ENCODE measurements around the gene TOMM70.
"Not testable (repeated sequence)": the region's sequence is repeated elsewhere in the genome, so short reads cannot be mapped to it uniquely, and the experiment has no call there.

The TOMM70 gene

GRCh38 chr3:100334488-100335351, 66.2 kb downstream of the TOMM70 start, which contains the start of gene NIT2:
TSS of gene NIT2 (plus strand) at chr3:100334757. CDS start at chr3:100334792, 35 bp downstream.
- Histone ChIP-seq H3K9me3 (ENCODE audit: insufficient read depth, low read depth, low read length) (no peaks in the 10 kb centered on the region), H3K36me3 (ENCODE audit: insufficient read depth, low read depth, low read length) (peaks cover 4% of the 10 kb centered on the region), H3K4me3 (ENCODE audit: low read length) (peak within 1 kb of the TSS; percentile 86), H3K27me3 (ENCODE audit: insufficient read depth, low read length) (peaks cover 17% of the 10 kb centered on the region), H3K9ac (ENCODE audit: low read depth, low read length) (peak within 1 kb of the TSS; percentile 84; the same call in 1 of the 2 replicates), H3K4me1 (ENCODE audit: insufficient read depth, low read length) (peaks cover 2% of the 10 kb centered on the region; the same call in 1 of the 2 replicates), H3K27ac (ENCODE audit: low read length) (no peak within 1 kb of the TSS)

GRCh38 chr3:100333970-100334487, 66.9 kb downstream of the TOMM70 start:
- H3K36me3 ChIP-seq (ENCODE audit: insufficient read depth, low read depth, low read length), result no peaks in the 10 kb centered on the region
- H3K4me1 ChIP-seq (ENCODE audit: insufficient read depth, low read length), result peaks cover 2% of the 10 kb centered on the region; the same call in 1 of the 2 replicates
- H3K9me3 ChIP-seq (ENCODE audit: insufficient read depth, low read depth, low read length), result no peaks in the 10 kb centered on the region
- H3K4me3 ChIP-seq (ENCODE audit: low read length), result peak overlapping the region; percentile 86
- peak overlapping the region; percentile 84; the same call in 1 of the 2 replicates for H3K9ac ChIP-seq (ENCODE audit: low read depth, low read length)
- H3K27me3 ChIP-seq (ENCODE audit: insufficient read depth, low read length), result peaks cover 17% of the 10 kb centered on the region
- H3K27ac ChIP-seq (ENCODE audit: low read length), result no peak overlapping the region

- Histone ChIP-seq H3K27me3 (ENCODE audit: insufficient read depth, low read length) (peaks cover 17% of the 10 kb centered on the region), H3K4me1 (ENCODE audit: insufficient read depth, low read length) (peaks cover 2% of the 10 kb centered on the region; the same call in 1 of the 2 replicates), H3K36me3 (ENCODE audit: insufficient read depth, low read depth, low read length) (no peaks in the 10 kb centered on the region), H3K9me3 (ENCODE audit: insufficient read depth, low read depth, low read length) (no peaks in the 10 kb centered on the region), H3K9ac (ENCODE audit: low read depth, low read length) (no peak overlapping the region), H3K27ac (ENCODE audit: low read length) (no peak overlapping the region), H3K4me3 (ENCODE audit: low read length) (no peak overlapping the region)
Measured at GRCh38 chr3:100333051-100333450, 67.8 kb downstream of the TOMM70 start.

DNA sequence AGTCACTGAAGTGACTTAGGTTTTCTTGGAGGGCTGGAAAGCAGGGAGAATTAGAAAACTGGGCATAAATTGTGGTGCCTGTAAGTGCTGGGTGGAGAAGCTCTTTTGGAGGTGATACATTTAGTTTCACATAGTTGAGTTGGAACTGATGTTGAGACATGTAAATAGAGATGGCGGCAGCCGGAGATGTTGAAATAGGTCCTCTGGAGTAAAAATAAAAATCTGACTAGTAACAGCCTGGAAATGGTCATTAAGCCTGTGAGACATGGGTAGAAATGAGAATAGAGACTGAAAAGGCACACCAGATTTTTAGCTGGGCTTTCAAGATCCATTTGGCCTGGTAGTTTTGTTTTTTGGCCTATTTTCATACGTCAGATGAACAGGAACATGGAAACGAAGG, 69.2 kb downstream of the TOMM70 start:
- Histone ChIP-seq H3K27ac (ENCODE audit: low read length) (no peak overlapping the region), H3K9me3 (ENCODE audit: insufficient read depth, low read depth, low read length) (peaks cover 7% of the 10 kb centered on the region; the same call in 1 of the 2 replicates), H3K4me3 (ENCODE audit: low read length) (no peak overlapping the region), H3K27me3 (ENCODE audit: insufficient read depth, low read length) (peaks cover 17% of the 10 kb centered on the region), H3K4me1 (ENCODE audit: insufficient read depth, low read length) (peaks cover 2% of the 10 kb centered on the region; the same call in 1 of the 2 replicates), H3K36me3 (ENCODE audit: insufficient read depth, low read depth, low read length) (no peaks in the 10 kb centered on the region), H3K9ac (ENCODE audit: low read depth, low read length) (no peak overlapping the region)

DNA sequence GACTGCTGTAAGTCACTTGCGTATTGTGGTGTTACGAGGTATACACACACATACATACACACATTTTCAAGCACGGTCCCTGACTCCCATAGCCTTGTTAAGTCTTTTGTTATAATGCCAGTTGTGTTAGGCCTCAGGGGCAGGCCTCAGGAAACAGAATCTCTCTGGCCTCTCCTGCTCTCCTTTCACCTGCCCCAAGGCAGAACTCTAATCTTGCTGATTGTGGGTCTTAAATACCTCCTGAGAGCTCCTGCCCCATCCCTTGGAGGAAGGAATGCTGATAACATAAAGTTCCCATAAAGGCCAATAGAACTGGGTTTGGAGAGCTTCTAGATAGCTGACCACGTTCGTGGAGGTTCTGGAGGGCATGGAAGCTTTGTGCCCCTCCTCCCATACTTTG, 70.2 kb downstream of the TOMM70 start:
- H3K4me1 ChIP-seq (ENCODE audit: insufficient read depth, low read length), result peaks cover 2% of the 10 kb centered on the region; the same call in 1 of the 2 replicates
- no peak overlapping the region for H3K9ac ChIP-seq (ENCODE audit: low read depth, low read length)
- peaks cover 4% of the 10 kb centered on the region; the same call in 1 of the 2 replicates for H3K36me3 ChIP-seq (ENCODE audit: insufficient read depth, low read depth, low read length)
- H3K27ac ChIP-seq (ENCODE audit: low read length), result no peak overlapping the region
- peaks cover 9% of the 10 kb centered on the region; the same call in 1 of the 2 replicates for H3K9me3 ChIP-seq (ENCODE audit: insufficient read depth, low read depth, low read length)
- peaks cover 17% of the 10 kb centered on the region for H3K27me3 ChIP-seq (ENCODE audit: insufficient read depth, low read length)
- no peak overlapping the region for H3K4me3 ChIP-seq (ENCODE audit: low read length)

DNA sequence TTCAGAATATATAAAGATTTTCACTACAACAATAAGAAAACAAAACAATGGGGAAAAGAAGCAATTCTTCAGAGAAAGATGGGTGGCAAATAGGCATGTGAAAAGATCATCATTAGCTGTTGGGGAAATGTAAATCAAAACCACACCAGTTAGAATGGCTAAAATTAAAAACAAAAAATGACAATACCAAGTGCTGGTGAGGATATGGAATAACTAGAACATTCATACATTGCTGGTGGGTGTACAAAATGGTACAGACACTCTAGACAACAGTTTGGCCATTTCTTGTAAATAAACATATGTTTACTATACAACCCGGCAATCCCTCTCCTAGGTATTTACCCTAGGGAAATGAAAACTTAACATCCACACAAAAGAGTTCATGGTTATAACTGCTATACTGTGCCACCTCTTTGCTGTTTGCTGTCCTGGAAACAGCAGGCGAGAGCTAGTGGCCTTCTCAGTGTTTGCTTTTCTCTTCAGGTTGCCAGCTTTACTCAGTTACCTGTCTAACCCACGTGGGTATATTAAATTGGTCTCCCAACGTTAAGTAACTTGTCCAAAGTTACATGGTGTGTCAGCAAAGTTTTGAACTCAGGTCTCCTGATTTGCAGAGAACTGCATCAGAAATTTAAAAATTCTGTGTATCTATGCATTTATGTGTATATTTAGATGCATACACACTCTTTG, 70.9 kb downstream of the TOMM70 start:
- H3K9me3 ChIP-seq (ENCODE audit: insufficient read depth, low read depth, low read length), result peaks cover 9% of the 10 kb centered on the region; the same call in 1 of the 2 replicates
- H3K4me1 ChIP-seq (ENCODE audit: insufficient read depth, low read length), result no peaks in the 10 kb centered on the region
- H3K4me3 ChIP-seq (ENCODE audit: low read length), result no peak overlapping the region
- H3K9ac ChIP-seq (ENCODE audit: low read depth, low read length), result no peak overlapping the region
- H3K27me3 ChIP-seq (ENCODE audit: insufficient read depth, low read length), result peaks cover 12% of the 10 kb centered on the region
- H3K27ac ChIP-seq (ENCODE audit: low read length), result no peak overlapping the region
- H3K36me3 ChIP-seq (ENCODE audit: insufficient read depth, low read depth, low read length), result peaks cover 10% of the 10 kb centered on the region; the same call in 1 of the 2 replicates

DNA sequence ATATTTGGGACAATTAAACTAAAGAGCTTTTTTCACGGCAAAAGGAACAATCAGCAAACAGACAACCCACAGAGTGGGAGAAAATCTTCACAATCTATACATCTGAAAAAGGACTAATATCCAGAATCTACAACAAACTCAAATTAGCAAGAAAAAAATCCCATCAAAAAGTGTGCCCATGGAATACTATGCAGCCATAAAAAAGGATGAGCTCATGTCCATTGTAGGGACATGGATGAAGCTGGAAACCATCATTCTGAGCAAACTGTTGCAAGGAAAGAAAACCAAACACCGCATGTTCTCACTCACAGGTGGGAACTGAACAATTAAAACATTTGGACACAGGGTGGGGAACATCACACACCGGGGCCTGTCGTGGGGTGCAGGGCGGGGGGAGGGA, 73.5 kb downstream of the TOMM70 start:
- not testable (repeated sequence) for H3K9me3 ChIP-seq (ENCODE audit: insufficient read depth, low read depth, low read length); H3K9ac ChIP-seq (ENCODE audit: low read depth, low read length); H3K4me1 ChIP-seq (ENCODE audit: insufficient read depth, low read length); H3K27ac ChIP-seq (ENCODE audit: low read length); H3K4me3 ChIP-seq (ENCODE audit: low read length); H3K27me3 ChIP-seq (ENCODE audit: insufficient read depth, low read length)
- peaks cover 15% of the 10 kb centered on the region; the same call in 1 of the 2 replicates for H3K36me3 ChIP-seq (ENCODE audit: insufficient read depth, low read depth, low read length)

- Histone ChIP-seq H3K36me3 (ENCODE audit: insufficient read depth, low read depth, low read length) (peaks cover 21% of the 10 kb centered on the region; the same call in 1 of the 2 replicates), H3K27me3 (ENCODE audit: insufficient read depth, low read length) (no peaks in the 10 kb centered on the region), H3K4me1 (ENCODE audit: insufficient read depth, low read length) (no peaks in the 10 kb centered on the region), H3K9me3 (ENCODE audit: insufficient read depth, low read depth, low read length) (peaks cover 9% of the 10 kb centered on the region; the same call in 1 of the 2 replicates), H3K9ac (ENCODE audit: low read depth, low read length) (no peak overlapping the region), H3K4me3 (ENCODE audit: low read length) (no peak overlapping the region), H3K27ac (ENCODE audit: low read length) (no peak overlapping the region)
Measured at GRCh38 chr3:100325827-100326226, 75.1 kb downstream of the TOMM70 start.

DNA sequence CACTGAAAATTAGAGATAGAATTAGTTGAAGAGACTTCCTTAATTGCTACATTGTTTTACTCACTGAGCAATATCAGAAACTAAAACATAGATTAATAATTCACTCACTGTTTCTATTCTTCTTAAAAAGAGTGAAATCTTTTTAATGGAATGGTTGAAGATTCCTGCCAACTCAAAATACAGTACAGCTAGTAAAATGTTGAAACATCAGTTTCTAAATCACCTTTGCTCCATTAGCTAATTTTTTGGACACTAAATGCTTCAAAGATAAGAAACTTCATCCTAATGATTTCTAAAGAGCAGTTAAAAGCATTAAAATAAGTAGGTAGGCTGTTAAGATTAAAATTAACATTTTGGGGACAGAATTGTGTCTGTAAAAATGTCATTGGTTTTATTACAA, 76.8 kb downstream of the TOMM70 start:
- Histone ChIP-seq H3K9me3 (ENCODE audit: insufficient read depth, low read depth, low read length) (peaks cover 9% of the 10 kb centered on the region; the same call in 1 of the 2 replicates), H3K27me3 (ENCODE audit: insufficient read depth, low read length) (no peaks in the 10 kb centered on the region), H3K4me3 (ENCODE audit: low read length) (no peak overlapping the region), H3K27ac (ENCODE audit: low read length) (no peak overlapping the region), H3K9ac (ENCODE audit: low read depth, low read length) (no peak overlapping the region), H3K36me3 (ENCODE audit: insufficient read depth, low read depth, low read length) (peaks cover 33% of the 10 kb centered on the region; the same call in 1 of the 2 replicates), H3K4me1 (ENCODE audit: insufficient read depth, low read length) (no peaks in the 10 kb centered on the region)

GRCh38 chr3:100319951-100320350, 80.9 kb downstream of the TOMM70 start:
- no peak overlapping the region for H3K27ac ChIP-seq (ENCODE audit: low read length)
- H3K4me1 ChIP-seq (ENCODE audit: insufficient read depth, low read length), result no peaks in the 10 kb centered on the region
- peaks cover 23% of the 10 kb centered on the region; the same call in 1 of the 2 replicates for H3K36me3 ChIP-seq (ENCODE audit: insufficient read depth, low read depth, low read length)
- no peaks in the 10 kb centered on the region for H3K27me3 ChIP-seq (ENCODE audit: insufficient read depth, low read length)
- no peaks in the 10 kb centered on the region for H3K9me3 ChIP-seq (ENCODE audit: insufficient read depth, low read depth, low read length)
- H3K4me3 ChIP-seq (ENCODE audit: low read length), result no peak overlapping the region
- H3K9ac ChIP-seq (ENCODE audit: low read depth, low read length), result no peak overlapping the region

DNA sequence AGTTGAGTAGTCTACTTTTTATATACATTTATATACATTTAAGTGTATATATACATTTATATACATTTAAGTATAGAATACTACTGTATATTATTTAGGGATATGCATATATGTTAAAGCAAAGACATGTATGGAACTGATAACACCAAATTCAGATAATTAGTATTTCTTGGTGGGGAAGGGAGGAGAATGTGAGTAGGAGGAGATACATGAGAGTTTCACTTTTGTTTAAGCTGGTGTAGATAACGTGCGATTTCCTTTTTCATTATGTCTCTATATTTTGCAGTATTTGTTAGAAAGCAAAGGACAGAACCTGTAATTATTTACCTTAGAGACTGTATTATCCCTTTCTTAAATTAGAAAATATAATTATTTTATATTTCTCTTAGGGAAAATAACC, 83.0 kb downstream of the TOMM70 start:
- Histone ChIP-seq H3K27ac (ENCODE audit: low read length) (no peak overlapping the region), H3K4me3 (ENCODE audit: low read length) (no peak overlapping the region), H3K36me3 (ENCODE audit: insufficient read depth, low read depth, low read length) (peaks cover 18% of the 10 kb centered on the region; the same call in 1 of the 2 replicates), H3K27me3 (ENCODE audit: insufficient read depth, low read length) (no peaks in the 10 kb centered on the region), H3K4me1 (ENCODE audit: insufficient read depth, low read length) (no peaks in the 10 kb centered on the region), H3K9me3 (ENCODE audit: insufficient read depth, low read depth, low read length) (no peaks in the 10 kb centered on the region), H3K9ac (ENCODE audit: low read depth, low read length) (no peak overlapping the region)
